Activated CD4-positive, alpha-beta T cell treated with anti-CD3 and anti-CD28 coated beads for 4 hours (primary cell): ENCODE measurements around the gene ZNF519.
"Not testable (repeated sequence)": the region's sequence is repeated elsewhere in the genome, so short reads cannot be mapped to it uniquely, and the experiment has no call there.

Experiments
- DNase-seq, 2 donors: peaks; one replicate each; pipeline ENCODE4 v3.0.0-alpha.2; 2020

ZNF519 gene

GRCh38 chr18:14146771-14147170 lies 14.5 kb upstream of the ZNF519 start:
- not testable (repeated sequence) for DNase-seq

GRCh38 chr18:14145581-14146338 lies 13.5 kb upstream of the ZNF519 start:
- DNase-seq, result not testable (repeated sequence)

GRCh38 chr18:14145021-14145420 lies 12.8 kb upstream of the ZNF519 start:
- not testable (repeated sequence) for DNase-seq

- DNase-seq, result no peak
Observed at GRCh38 chr18:14144628-14144895, 12.3 kb upstream of the ZNF519 start.

GRCh38 chr18:14143871-14144627 lies 11.8 kb upstream of the ZNF519 start:
- DNase-seq, result not testable (repeated sequence)

GRCh38 chr18:14143396-14143795 lies 11.2 kb upstream of the ZNF519 start:
- not testable (repeated sequence) for DNase-seq

GRCh38 chr18:14142177-14142576 lies 9.9 kb upstream of the ZNF519 start:
- not testable (repeated sequence) for DNase-seq

GRCh38 chr18:14139583-14139982 lies 7.3 kb upstream of the ZNF519 start:
- not testable (repeated sequence) for DNase-seq

- DNase-seq, result not testable (repeated sequence)
Observed at GRCh38 chr18:14137971-14138370, 5.7 kb upstream of the ZNF519 start.

- DNase-seq, result not testable (repeated sequence)
Observed at GRCh38 chr18:14131696-14132270, 452 bp downstream of the ZNF519 start.

- not testable (repeated sequence) for DNase-seq
Observed at GRCh38 chr18:14130804-14131203, 1.4 kb downstream of the ZNF519 start.

GRCh38 chr18:14124689-14125088 lies 7.5 kb downstream of the ZNF519 start:
- DNase-seq, result no peak

- DNase-seq, result no peak
Observed at GRCh38 chr18:14122097-14122496, 10.1 kb downstream of the ZNF519 start.

- no peak for DNase-seq
Observed at GRCh38 chr18:14120926-14121325, 11.3 kb downstream of the ZNF519 start.

GRCh38 chr18:14117606-14118005 lies 14.6 kb downstream of the ZNF519 start:
- no peak for DNase-seq

GRCh38 chr18:14106906-14107305 lies 25.3 kb downstream of the ZNF519 start:
- no peak for DNase-seq

- DNase-seq, result no peak
Observed at GRCh38 chr18:14104906-14105748, 27.1 kb downstream of the ZNF519 start.

- no peak for DNase-seq
Observed at GRCh38 chr18:14104201-14104600, 28.0 kb downstream of the ZNF519 start.

- DNase-seq, result no peak
Observed at GRCh38 chr18:14100503-14101286, 31.5 kb downstream of the ZNF519 start.

GRCh38 chr18:14098428-14098827 lies 33.8 kb downstream of the ZNF519 start:
- DNase-seq, result no peak

- no peak for DNase-seq
Observed at GRCh38 chr18:14097761-14098160, 34.5 kb downstream of the ZNF519 start.

- no peak for DNase-seq
Observed at GRCh38 chr18:14093307-14093915, 38.8 kb downstream of the ZNF519 start.
